K562 (cell line): ENCODE measurements around the gene CARD10. TPM values are rescaled to one million over a fixed set of nuclear protein-coding genes. Genes with fewer than 3 reads are reported as not detected.

Experiments used
- ELF2 ChIP-seq: fragments of 250-450 bp; sonication (Bioruptor Pico); IDR thresholded peaks from 2 replicates; pipeline ENCODE4 v1.5.0; 2021; ENCODE audit warnings: mild to moderate bottlenecking
- HEY1 ChIP-seq: fragments of 250-450 bp; sonication (Bioruptor Pico); IDR thresholded peaks from 2 replicates; pipeline ENCODE4 v1.5.0; 2020; ENCODE audit warnings: mild to moderate bottlenecking, moderate library complexity, borderline replicate concordance
- HNRNPLL ChIP-seq: fragments of 200-400 bp; formaldehyde crosslinking; IDR thresholded peaks from 2 replicates; pipeline ENCODE4 v1.6.1; 2017; ENCODE audit warnings: low read length, low read depth, mild to moderate bottlenecking; ENCODE audit not compliant: poor library complexity, severe bottlenecking
- MEF2D ChIP-seq: conservative IDR thresholded peaks from 2 replicates; pipeline ENCODE4 v1.6.1; 2016; ENCODE audit warnings: low read depth, missing genetic modification characterization, missing compliant biosample characterization
- POLR2H ChIP-seq: IDR thresholded peaks from 2 replicates; pipeline ENCODE4 v1.6.1; 2016; ENCODE audit warnings: missing genetic modification characterization, low read depth, mild to moderate bottlenecking, control low read depth, missing compliant biosample characterization, moderate library complexity
- RNF2 ChIP-seq: sonication (generic); IDR thresholded peaks from 2 replicates; pipeline ENCODE4 v1.6.1; 2016
- SIN3A ChIP-seq, 2 experiments: fragments of 150-350 bp in 1 of 2; IDR thresholded peaks; 2 replicates each; pipeline ENCODE4 v1.6.1; 2011 to 2016; ENCODE audit warnings: borderline replicate concordance in 2 of 2, low read depth in 2 of 2, low read length in 2 of 2, mild to moderate bottlenecking in 2 of 2, moderate library complexity in 2 of 2; ENCODE audit not compliant: control insufficient read depth in 1 of 2
- SIRT6 ChIP-seq: IDR thresholded peaks from one replicate; pipeline ENCODE4 v1.6.1; 2012; ENCODE audit warnings: low read depth, mild to moderate bottlenecking, control low read depth, inconsistent platforms, low read length, moderate library complexity
- TGIF2 ChIP-seq: sonication (generic); formaldehyde crosslinking; IDR thresholded peaks from 2 replicates; pipeline ENCODE4 v1.8.1; 2022; ENCODE audit warnings: mild to moderate bottlenecking, missing genetic modification reagents, moderate library complexity
- ZC3H11A ChIP-seq: IDR thresholded peaks from 2 replicates; pipeline ENCODE4 v1.6.1; 2012; ENCODE audit warnings: low read depth, low read length, improper control_type of control experiment
- ZC3H8 ChIP-seq: fragments of 450-650 bp; IDR thresholded peaks from 2 replicates; pipeline ENCODE4 v1.6.1; 2017
- ZNF146 ChIP-seq: IDR thresholded peaks from one replicate; pipeline ENCODE4 v1.6.1; 2018; ENCODE audit warnings: missing compliant biosample characterization; ENCODE audit not compliant: unreplicated experiment
- polyA plus RNA-seq, 8 experiments: library from polyadenylated mRNA; depleted of rRNA in 4 of 8; stranded (reverse) in 5 of 8; unstranded in 3 of 8; fragments of >200 nt; fragmentation: Nextera tagmentation in 2 of 8; fragmentation: Illumina TruSeq in 1 of 8; extraction: Ambion mirVana in 2 of 8; extraction: Trizol in 1 of 8; gene quantifications; 2 replicates each; pipeline versions ENCODE4 v1.2.1 to v1.2.3, GENCODE V29; 2011 to 2014; ENCODE audit warnings: inconsistent platforms in 1 of 8, missing spikeins in 1 of 8
- total RNA-seq, 7 experiments: library from RNA; depleted of rRNA in 6 of 7; stranded (reverse); fragments of >200 nt in 6 of 7; fragmentation: Illumina TruSeq in 2 of 7; extraction: Trizol in 2 of 7; gene quantifications; 2 replicates each; pipeline versions ENCODE4 v1.2.1 to v1.2.3, GENCODE V29; 2011 to 2021; ENCODE audit warnings: low replicate concordance in 1 of 7
- TF ChIP-seq, protein P1 (sequence below): fragments of 250-450 bp; sonication (Bioruptor Pico); IDR thresholded peaks from 2 replicates; pipeline ENCODE4 v1.4.0; 2020
- TF ChIP-seq, protein P2 (sequence below): sonication (generic); formaldehyde crosslinking; IDR thresholded peaks from 2 replicates; pipeline ENCODE4 v1.8.0; 2022; ENCODE audit warnings: mild to moderate bottlenecking, missing genetic modification reagents
- TF ChIP-seq, protein P3 (sequence below): conservative IDR thresholded peaks from 2 replicates; pipeline ENCODE4 v1.6.1; 2011; ENCODE audit warnings: low read depth, mild to moderate bottlenecking, low read length; ENCODE audit not compliant: control insufficient read depth
- TF ChIP-seq, protein P4 (sequence below): fragments of 250-450 bp; sonication (Bioruptor Pico); IDR thresholded peaks from 2 replicates; pipeline ENCODE4 v1.9.0; 2021; ENCODE audit warnings: mild to moderate bottlenecking, inconsistent platforms

The CARD10 gene
- total and polyA plus RNA-seq, 9 of the 15 experiments (the other 6 are each of a cell fraction or from before 2014, with no cell fraction given), result 0.13 to 5.8 (median 1.6) TPM

DNA sequence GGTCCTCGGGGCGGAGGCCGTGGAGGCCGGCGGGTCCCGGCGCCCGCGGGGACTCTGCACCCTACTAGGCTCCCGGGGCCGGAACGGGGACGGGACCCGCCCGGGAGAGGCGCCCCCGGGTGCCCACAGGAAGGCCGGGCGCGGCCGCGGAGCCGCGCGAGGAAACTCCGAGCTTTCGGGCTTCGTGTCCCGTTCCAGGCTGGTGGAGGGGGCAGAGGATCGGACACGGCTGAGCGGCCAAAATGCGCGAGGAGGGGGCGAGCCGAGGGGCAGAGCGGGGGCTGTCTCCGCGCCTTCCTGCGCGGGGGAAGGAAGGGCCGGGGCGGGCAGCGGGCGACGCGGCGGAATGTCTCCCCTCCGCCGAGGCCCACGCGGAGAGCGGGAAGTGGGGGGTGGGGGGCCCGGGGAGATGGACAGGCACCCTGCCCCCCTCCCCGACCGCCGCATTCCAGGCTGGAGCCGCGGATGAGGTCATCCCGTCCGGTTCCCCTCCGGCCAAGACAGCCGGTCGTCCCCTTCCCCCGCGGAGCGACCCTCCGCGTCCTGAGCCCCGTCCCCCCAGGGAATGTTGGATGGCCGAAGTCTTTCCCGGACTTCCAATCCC is 41.5 kb upstream of the CARD10 start (continued):
- TF ChIP-seq, protein P1, sequence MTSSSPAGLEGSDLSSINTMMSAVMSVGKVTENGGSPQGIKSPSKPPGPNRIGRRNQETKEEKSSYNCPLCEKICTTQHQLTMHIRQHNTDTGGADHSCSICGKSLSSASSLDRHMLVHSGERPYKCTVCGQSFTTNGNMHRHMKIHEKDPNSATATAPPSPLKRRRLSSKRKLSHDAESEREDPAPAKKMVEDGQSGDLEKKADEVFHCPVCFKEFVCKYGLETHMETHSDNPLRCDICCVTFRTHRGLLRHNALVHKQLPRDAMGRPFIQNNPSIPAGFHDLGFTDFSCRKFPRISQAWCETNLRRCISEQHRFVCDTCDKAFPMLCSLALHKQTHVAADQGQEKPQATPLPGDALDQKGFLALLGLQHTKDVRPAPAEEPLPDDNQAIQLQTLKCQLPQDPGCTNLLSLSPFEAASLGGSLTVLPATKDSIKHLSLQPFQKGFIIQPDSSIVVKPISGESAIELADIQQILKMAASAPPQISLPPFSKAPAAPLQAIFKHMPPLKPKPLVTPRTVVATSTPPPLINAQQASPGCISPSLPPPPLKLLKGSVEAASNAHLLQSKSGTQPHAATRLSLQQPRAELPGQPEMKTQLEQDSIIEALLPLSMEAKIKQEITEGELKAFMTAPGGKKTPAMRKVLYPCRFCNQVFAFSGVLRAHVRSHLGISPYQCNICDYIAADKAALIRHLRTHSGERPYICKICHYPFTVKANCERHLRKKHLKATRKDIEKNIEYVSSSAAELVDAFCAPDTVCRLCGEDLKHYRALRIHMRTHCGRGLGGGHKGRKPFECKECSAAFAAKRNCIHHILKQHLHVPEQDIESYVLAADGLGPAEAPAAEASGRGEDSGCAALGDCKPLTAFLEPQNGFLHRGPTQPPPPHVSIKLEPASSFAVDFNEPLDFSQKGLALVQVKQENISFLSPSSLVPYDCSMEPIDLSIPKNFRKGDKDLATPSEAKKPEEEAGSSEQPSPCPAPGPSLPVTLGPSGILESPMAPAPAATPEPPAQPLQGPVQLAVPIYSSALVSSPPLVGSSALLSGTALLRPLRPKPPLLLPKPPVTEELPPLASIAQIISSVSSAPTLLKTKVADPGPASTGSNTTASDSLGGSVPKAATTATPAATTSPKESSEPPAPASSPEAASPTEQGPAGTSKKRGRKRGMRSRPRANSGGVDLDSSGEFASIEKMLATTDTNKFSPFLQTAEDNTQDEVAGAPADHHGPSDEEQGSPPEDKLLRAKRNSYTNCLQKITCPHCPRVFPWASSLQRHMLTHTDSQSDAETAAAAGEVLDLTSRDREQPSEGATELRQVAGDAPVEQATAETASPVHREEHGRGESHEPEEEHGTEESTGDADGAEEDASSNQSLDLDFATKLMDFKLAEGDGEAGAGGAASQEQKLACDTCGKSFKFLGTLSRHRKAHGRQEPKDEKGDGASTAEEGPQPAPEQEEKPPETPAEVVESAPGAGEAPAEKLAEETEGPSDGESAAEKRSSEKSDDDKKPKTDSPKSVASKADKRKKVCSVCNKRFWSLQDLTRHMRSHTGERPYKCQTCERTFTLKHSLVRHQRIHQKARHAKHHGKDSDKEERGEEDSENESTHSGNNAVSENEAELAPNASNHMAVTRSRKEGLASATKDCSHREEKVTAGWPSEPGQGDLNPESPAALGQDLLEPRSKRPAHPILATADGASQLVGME (CRISPR knock-in tag), result no peak
- TF ChIP-seq ZC3H11A (no peak), SIN3A (IDR thresholded peaks at IDR 0.05; ENCODE audit: borderline replicate concordance in 2 of 2, control insufficient read depth in 1 of 2, low read depth in 2 of 2, low read length in 2 of 2) (no peak), POLR2H (tag) (no peak), TGIF2 (no peak), ELF2 (CRISPR knock-in tag) (no peak), MEF2D (tag) (no peak), ZNF146 (CRISPR knock-in tag) (no peak), HNRNPLL (no peak), ZC3H8 (no peak), RNF2 (no peak), HEY1 (CRISPR knock-in tag) (no peak), SIRT6 (no peak)
- TF ChIP-seq, protein P2, sequence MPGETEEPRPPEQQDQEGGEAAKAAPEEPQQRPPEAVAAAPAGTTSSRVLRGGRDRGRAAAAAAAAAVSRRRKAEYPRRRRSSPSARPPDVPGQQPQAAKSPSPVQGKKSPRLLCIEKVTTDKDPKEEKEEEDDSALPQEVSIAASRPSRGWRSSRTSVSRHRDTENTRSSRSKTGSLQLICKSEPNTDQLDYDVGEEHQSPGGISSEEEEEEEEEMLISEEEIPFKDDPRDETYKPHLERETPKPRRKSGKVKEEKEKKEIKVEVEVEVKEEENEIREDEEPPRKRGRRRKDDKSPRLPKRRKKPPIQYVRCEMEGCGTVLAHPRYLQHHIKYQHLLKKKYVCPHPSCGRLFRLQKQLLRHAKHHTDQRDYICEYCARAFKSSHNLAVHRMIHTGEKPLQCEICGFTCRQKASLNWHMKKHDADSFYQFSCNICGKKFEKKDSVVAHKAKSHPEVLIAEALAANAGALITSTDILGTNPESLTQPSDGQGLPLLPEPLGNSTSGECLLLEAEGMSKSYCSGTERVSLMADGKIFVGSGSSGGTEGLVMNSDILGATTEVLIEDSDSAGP (CRISPR knock-in tag), result no peak
- TF ChIP-seq, protein P3, sequence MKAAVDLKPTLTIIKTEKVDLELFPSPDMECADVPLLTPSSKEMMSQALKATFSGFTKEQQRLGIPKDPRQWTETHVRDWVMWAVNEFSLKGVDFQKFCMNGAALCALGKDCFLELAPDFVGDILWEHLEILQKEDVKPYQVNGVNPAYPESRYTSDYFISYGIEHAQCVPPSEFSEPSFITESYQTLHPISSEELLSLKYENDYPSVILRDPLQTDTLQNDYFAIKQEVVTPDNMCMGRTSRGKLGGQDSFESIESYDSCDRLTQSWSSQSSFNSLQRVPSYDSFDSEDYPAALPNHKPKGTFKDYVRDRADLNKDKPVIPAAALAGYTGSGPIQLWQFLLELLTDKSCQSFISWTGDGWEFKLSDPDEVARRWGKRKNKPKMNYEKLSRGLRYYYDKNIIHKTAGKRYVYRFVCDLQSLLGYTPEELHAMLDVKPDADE, result peak; percentile 17; the same call in 1 of the 2 replicates
- TF ChIP-seq, protein P4, sequence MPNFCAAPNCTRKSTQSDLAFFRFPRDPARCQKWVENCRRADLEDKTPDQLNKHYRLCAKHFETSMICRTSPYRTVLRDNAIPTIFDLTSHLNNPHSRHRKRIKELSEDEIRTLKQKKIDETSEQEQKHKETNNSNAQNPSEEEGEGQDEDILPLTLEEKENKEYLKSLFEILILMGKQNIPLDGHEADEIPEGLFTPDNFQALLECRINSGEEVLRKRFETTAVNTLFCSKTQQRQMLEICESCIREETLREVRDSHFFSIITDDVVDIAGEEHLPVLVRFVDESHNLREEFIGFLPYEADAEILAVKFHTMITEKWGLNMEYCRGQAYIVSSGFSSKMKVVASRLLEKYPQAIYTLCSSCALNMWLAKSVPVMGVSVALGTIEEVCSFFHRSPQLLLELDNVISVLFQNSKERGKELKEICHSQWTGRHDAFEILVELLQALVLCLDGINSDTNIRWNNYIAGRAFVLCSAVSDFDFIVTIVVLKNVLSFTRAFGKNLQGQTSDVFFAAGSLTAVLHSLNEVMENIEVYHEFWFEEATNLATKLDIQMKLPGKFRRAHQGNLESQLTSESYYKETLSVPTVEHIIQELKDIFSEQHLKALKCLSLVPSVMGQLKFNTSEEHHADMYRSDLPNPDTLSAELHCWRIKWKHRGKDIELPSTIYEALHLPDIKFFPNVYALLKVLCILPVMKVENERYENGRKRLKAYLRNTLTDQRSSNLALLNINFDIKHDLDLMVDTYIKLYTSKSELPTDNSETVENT (CRISPR knock-in tag), result no peak
